Activated CD4-positive, CD25-positive, alpha-beta regulatory T cell treated with anti-CD3 and anti-CD28 coated beads, Interleukin-2, amount 50 U/mL, for 16 hours (primary cell): ENCODE results near the gene MUC7.
A peak's percentile ranks its signal among the peaks of the same experiment; 100 is the strongest.
"Not testable (repeated sequence)": the region's sequence is repeated elsewhere in the genome, so short reads cannot be mapped to it uniquely, and the experiment has no call there.

Experiments
- DNase-seq: peaks from one replicate; pipeline ENCODE4 v3.0.0-alpha.2; 2020; ENCODE audit warnings: low read depth, low spot score

Gene MUC7

DNA sequence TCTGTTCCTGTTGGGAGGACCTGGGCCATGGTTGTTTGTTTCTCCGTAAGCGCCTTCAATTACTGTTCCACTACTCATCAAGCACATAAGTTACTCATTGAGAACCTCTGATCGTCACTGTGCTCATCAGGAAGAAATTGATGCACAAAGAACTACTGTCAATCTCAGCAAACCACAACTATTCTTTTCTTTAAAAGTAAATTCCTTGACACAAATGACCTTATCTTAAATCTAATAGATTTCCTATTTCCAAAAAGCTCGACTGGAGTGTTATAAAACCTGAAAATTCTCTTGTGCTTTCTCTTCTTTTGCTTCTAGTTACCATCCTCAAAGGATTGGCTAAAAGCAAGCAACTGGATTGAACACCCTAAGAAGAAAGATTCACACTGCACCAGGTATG is at the start of gene MUC7:
MUC7 (plus strand) TSS at position 301 of the 400 bp plus-strand sequence. CDS start 1,825 bp downstream, outside the sequence.
- no peak for DNase-seq

DNA sequence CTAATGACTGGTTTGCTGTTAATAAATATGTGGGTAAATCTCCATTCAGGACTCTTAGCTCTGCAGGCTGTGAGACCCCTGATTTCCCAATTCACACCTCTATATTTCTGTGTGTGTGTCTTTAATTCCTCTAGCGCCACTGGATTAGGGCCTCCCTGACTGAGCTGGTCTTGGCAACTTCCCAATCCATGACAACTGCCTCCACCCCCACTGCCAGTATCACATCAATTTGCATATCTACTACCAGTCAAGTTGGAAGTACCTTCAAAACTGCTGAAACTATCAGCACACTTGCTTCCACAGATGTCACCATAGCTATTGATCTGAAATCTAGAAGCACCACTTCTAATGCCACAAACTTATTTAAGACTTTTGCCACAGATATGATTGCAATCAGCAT is 46.7 kb upstream of the MUC7 start:
- DNase-seq, result no peak

DNA sequence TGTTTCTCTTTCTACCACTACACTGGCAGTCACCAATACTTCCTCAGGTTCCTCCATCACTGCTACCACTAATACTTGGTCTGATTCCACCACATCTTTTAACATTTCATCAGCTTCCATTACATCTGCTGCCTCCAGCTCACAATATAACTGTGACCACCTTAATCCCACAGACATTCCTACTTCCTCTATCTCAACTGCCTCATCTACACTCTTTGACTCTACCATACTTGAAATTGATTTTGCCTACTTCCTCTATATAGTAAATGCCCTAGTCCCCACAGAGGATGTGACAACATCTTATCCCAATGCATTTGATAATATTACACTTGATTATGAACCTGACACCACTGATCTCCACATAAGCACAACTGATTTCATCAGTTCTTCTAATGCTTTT is 45.2 kb upstream of the MUC7 start:
- DNase-seq, result no peak

DNA sequence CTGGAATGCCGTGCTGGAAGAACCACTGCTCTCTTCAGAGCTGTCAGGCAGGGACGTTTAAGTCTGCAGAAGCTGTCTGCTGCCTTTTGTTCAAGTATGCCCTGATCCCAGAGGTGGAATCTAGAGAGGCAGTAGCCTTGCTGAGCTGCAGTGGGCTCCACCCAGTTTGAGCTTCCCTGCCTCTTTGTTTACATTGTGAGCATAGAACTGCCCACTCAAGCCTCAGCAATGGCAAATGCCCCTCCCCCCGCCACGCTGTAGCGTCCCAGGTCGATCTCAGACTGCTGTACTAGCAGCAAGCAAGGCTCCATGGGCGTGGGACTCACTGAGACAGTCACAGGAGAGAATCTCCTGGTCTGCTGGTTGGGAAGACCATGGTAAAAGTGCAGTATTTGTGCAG is 34.8 kb upstream of the MUC7 start:
- DNase-seq, result no peak

DNA sequence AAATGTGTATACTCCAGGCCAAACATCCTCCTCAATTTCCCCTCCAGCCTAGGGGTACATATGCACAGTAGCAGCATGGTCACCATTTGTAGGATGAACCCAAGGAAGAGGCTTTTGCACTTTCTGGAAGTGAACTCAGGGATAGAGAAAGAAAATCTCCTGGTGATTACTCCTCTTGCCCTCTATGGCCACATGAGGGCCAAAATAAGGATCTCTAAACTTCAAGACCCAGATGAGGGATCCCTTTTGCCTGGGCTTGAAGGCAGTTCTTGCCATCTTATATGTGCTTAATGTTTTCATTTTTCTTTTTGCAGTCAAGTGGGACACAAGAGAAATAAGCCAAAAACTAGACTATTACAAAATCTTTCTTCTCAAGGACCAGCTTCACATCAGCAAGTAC is 29.5 kb upstream of the MUC7 start:
- DNase-seq, result no peak

DNA sequence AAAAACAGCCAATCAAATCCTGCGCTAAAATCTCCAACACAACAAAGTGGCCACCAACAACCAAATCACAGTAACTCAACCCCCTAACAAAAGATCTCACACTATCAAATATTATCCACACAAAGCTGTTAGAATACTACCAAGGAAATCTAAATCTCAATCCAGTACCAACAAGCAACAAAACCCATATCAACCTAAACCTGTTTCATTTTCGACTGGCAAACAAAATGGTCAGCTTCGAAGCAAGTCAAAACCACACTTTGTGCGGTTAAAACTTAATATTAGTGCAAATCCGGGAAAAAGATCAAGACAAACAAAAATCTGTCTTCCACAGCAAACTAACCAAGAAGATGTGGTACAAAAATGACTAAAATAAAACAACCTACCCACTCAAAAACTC is 28.7 kb upstream of the MUC7 start:
- no peak for DNase-seq

DNA sequence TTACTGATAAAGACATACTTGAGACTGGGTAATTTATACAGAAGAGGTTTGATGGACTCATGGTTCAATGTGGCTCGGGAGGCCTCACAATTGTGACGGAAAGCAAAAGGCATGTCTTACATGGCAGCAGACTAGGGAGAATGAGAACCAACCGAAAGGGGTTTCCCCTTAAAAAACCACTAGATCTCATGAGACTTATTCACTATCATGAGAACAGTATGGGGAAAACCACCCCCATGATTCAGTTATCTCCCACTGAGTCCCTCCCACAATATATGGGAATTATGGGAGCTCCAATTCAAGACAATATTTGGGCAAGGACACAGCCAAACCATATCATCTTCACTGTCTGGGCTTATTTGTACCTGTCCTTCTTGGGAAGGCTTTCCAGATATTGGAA is 22.8 kb upstream of the MUC7 start:
- DNase-seq, result no peak

DNA sequence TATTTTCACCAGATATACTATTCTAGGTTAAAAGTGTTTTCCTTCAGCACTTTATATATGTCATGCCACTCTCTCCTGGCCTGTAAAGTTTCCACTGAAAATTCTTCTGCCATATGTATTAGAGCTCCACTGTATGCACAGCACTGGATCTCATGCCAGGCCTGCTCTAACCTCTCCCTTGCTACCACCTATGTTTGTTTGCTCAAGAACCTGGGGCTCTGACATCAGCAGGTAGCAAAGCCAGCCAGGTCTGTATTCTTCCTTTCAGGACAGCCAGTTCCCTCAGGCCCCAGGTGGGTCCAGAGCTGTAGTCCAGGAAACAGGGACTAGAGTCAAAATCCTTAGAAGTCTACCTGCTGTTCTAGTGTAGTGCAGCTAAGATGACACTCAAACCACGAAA is 19.1 kb upstream of the MUC7 start:
- no peak for DNase-seq

DNA sequence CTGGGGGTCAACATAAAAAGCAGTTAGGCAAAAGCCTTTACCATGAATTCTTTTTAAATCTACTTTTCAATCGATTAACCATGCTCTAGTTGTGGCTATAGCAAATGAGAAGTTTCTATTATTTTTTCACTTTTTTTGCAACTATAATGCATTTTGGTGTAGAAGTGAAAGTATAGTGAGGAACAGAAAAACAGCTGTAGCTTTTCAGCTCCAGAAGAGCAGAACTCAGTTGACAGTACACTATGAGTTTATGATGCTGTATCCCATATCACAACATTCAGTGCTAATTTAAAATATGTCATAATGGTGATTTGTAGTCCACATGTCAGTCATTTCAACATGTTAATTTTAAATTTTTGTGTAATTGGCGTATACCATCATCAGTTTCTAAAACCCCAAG is 8.7 kb upstream of the MUC7 start:
- DNase-seq, result no peak

DNA sequence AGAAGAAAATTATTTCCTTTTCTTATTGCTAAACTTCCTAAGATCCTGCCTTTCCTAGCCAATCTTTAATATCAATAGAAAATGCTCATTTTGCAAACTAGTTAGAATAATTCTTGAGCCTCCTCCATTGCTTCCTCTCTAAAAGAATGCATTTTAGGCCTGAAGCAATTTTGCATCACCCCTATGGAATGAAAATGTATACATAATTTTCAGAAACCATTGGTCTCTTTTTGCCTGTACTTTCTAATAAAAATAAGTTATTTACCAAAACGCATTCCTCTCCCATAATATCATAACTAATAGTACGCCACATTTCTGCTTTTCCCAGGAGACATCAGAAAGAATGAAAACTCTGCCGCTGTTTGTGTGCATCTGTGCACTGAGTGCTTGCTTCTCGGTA is 1.7 kb downstream of the MUC7 start:
- no peak for DNase-seq

DNA sequence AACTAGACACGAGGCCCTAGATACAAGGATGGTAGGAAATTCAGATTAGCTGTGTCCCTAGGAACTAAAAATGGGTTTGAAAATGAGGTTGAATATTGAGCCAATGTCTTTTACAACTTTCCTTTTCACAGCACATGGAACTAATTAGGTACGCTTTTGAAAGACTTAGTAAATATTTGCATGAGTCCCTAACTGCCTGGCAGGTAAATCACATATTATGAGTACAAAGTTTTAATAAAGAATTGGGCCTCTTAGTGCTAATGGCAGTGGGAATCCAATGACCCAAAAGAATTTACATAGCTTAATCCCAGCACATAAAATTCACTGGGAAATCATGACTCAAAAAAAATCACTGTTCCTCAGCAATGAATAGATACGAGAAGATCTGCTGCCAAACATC is 16.8 kb downstream of the MUC7 start:
- no peak for DNase-seq

DNA sequence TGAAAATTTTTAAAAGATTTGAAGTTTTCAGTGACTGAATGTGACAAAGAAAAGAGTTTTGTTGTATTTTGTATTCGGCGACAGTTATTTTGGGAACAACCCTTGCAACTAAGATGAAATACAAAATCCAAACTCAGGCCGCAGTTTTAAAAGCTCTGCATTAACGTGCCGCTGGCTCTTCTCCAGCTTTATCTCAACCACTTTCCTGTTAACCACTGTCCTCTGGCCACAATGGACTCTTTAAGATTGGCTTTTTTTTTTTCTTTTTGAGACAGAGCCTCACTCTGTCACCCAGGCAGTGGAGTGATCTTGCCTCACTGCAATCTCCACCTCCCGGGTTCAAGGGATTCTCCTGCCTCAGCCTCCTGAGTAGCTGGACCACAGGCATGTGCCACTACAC is 24.2 kb downstream of the MUC7 start:
- no peak for DNase-seq

DNA sequence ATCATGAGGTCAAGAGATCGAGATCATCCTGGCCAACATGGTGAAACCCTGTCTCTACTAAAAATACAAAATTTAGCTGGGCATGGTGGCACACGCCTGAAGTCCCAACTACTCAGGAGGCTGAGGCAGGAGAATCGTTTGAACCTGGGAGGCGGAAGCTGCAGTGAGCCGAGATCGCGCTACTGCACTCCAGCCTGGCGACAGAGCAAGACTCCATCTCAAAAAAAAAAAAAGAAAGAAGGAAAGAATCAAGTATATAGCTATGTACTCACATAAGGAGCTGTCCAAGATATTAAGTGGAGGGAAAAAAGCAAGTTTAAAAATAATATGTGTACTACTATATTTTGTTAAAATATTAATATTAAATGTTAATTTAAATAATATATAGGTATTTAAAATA is 29.8 kb downstream of the MUC7 start:
- DNase-seq, result not testable (repeated sequence)

DNA sequence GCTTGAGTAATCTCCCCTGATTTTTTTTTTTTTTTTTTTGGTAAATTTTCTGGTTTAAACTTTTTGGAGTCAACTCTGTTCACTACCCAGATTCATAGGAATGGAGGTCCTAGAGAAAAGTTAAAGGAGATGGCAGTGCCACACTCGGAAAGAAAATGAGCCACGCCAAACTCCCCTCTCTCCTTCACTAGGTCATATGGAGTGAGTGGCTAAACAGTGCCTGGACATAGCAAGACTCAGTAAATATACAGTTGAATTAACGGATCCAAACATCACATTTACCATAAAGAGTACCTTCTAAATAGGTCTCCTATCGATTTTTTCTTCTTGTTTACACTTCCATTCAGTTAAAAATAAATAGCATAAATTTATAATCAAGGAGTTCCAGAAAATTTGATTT is 32.7 kb downstream of the MUC7 start:
- DNase-seq, result no peak

DNA sequence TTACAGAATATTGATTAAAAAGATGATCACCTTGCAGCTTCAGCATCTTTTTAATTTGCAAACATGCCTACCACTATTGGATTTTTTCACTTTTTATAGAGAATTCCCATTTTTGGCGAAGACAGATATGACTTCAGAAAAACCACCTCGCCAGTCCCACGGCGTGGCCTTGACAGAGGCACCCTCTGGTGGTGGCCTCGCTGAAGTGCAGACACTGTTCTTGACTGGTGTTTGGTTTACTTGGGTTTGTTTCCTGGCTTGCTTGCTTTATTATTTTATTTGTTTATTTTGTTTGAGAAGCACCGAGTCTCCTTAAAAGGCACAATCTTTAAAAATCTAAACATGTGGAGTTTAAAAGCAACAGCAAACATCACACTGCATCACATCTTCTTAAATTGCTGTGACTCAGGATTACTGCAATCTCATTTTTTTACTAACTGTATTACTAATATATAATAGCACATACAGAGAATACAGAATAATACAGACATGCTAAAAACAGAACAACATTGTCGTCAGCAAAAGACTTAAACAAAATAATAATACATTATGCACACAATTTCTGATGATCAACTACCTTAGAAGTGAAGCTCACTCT is 33.3 kb downstream of the MUC7 start:
- peak; percentile 22 for DNase-seq

DNA sequence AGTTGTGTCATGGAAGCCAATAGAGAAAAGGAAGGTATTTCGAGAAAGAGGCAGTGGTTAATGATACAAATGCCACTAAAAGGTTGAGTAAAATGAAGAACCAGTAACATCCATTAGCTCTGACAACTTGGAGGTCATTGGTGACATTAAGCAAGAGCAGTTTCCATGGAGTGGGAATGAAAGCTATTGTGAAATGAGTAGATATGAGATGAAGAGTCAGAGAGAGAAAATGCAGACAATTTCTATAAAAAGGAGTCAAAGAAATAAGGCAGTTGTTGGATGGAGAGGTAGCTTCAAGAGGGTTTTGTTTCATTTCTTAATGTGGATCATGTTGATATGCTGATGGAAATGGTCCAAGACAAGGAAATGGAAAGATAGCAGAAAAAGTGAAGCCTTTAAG is 36.8 kb downstream of the MUC7 start:
- DNase-seq, result no peak

DNA sequence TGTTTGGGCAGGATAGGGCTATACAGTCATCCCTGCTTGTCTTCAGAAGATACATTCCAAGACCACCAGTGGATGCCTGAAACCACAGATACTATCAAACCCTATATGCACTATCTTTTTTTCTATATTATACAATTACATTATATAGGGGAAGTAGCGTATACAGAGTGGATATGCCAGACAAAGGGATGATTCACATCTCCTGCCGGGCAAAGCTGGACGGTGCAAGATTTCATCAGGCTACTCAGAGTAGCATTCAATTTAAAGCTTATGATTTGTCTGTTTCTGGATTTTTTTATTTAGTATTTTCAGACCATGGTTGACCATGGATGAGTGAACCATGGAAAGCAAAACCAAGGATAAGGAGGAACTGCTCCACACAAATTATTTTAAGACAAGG is 39.4 kb downstream of the MUC7 start:
- no peak for DNase-seq

DNA sequence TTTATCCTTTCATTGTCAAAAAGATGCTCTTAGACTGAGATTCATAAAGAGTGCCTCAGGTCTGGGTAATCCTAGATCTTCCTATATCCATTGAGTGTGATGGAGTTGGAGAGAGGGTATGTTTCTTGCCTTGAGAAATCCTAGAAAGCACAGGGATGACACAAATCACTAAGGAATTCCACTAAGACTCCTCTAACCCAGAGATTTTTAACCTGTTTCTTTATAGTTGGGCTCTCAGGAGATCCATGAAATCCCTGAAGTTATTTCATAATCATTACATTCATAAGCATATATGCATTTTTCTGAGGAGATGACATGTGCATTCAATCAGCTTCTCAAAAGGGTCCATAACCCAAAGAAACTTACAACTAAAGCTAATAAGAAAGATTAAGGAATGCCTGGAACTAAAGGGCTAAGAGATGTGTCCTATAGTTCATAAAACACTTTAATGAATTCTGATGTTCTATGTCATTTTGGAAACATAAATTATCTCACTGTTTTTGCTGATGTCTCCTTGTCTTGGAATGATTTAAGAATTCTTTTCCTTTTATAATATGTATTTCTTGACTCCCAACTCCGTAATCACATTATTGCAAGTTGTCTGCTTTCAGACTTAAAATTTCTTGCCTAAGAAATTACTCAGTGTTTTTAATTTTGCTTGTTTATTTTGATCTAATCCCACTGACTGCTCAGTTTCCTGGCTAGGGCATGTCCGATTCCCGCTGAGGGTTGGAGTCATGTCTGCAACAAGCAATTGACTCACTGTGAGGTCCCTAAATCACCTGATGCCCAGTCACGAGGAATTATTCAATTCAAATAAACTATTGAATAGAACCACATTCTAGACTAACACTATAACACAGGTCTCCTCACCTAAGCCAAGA is 43.6 kb downstream of the MUC7 start:
- no peak for DNase-seq

DNA sequence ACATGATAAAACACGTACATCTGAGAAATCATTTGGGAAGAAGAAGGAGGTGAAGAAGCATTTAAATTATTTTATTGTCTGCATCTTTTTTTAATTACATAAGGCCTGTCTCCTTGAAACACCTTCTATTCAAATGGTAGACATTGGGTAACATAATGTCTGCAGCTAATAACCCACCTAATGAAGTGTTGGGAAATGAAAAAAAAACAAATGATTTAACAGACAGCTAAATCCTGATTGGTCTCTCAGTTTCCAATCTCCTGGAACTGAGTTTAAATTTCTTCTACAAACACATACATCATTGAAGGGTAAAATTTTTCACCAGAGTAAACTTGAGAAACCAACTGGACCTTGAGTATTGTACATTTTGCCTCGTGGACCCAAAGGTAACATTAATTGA is 46.3 kb downstream of the MUC7 start, which contains the start of gene AMTN:
AMTN (plus strand) TSS at position 301 of the 400 bp plus-strand sequence. CDS start 209 bp downstream, outside the sequence.
- DNase-seq, result no peak

DNA sequence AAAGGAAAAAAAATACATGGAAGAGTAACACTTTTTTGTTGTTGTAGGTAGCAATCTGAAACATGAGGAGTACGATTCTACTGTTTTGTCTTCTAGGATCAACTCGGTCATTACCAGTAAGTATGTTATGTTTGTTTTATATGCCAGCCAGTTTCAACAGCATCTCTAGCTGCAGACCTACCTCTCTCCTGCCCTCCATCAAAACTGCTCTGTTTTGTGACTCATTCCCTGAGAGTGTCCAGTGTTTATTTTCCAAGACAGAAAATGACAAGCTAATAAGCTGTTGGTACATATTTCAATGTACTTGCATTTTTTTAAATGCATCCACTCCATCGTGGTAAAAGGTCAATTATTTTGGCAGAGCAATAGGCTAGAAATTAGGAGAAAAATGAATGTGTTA is 46.7 kb downstream of the MUC7 start:
- DNase-seq, result no peak

DNA sequence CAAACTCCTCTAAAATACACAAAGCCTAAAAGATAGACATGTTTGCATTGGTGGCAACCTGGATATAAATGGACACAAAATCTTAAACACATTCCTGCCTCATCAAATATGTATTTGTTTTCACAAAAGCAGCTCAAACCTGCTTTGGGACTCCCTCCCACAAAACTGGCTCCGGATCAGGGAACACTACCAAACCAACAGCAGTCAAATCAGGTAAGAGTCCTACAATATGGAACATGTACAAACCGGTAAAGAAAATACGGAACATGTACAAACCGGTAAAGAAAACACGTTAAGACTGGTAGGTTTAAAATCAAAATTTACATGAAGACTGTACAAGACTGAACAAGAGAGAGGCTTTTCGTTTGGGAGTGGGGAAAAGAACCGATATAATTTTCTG is 50.6 kb downstream of the MUC7 start:
- no peak for DNase-seq

DNA sequence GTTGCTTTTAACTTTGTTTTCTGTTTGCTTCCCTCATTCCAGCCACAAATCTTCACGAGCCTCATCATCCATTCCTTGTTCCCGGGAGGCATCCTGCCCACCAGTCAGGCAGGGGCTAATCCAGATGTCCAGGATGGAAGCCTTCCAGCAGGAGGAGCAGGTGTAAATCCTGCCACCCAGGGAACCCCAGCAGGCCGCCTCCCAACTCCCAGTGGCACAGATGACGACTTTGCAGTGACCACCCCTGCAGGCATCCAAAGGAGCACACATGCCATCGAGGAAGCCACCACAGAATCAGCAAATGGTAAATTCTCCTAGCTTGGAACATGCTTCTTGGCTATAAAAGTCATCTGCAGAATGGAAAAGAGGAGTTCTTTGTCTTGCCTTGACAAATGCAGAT is 59.0 kb downstream of the MUC7 start:
- no peak for DNase-seq

DNA sequence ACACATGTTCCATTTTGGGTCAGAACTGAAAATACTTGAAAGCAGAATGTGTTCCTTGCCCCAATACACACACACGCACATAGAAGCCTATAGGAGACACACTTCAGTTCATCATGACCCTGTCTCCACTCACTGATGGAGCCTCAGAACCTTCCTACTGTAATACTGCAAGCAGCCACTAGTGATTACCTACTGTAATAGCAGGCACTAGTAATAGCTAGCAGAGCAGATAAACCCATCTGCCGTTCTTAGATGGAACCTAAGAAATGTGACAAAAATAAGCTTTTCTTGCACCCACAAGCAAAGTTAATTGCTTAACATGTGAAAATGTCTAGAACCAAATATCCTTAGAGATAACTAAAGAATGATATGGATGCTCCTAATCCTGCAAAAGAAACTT is 60.0 kb downstream of the MUC7 start:
- DNase-seq, result no peak
